BE2C (cell line): ENCODE measurements around the gene EPS8.

Experiments used
- DNase-seq: peaks from one replicate; pipeline ENCODE4 v3.0.0-alpha.2; 2020
- H3K27me3 ChIP-seq: fragments of 250-450 bp; sonication (Bioruptor Pico); 2 replicates; pipeline ENCODE4 v1.5.1; 2020; ENCODE audit warnings: mild to moderate bottlenecking
- H3K36me3 ChIP-seq: fragments of 250-450 bp; sonication (Bioruptor Pico); 2 replicates; pipeline ENCODE4 v1.5.1; 2020; ENCODE audit warnings: mild to moderate bottlenecking
- H3K4me1 ChIP-seq: fragments of 250-450 bp; sonication (Bioruptor Pico); 2 replicates; pipeline ENCODE4 v1.5.1; 2020
- H3K4me3 ChIP-seq: 2 replicates; pipeline ENCODE4 v1.5.1; 2011; ENCODE audit warnings: low read depth, low read length
- H3K9me3 ChIP-seq: fragments of 250-450 bp; sonication (Bioruptor Pico); 2 replicates; pipeline ENCODE4 v1.5.1; 2020
- TF ChIP-seq, protein P1 (sequence below): IDR thresholded peaks from 2 replicates; pipeline ENCODE4 v1.5.1; 2012; ENCODE audit warnings: mild to moderate bottlenecking, low read depth, low read length

EPS8 gene

DNA sequence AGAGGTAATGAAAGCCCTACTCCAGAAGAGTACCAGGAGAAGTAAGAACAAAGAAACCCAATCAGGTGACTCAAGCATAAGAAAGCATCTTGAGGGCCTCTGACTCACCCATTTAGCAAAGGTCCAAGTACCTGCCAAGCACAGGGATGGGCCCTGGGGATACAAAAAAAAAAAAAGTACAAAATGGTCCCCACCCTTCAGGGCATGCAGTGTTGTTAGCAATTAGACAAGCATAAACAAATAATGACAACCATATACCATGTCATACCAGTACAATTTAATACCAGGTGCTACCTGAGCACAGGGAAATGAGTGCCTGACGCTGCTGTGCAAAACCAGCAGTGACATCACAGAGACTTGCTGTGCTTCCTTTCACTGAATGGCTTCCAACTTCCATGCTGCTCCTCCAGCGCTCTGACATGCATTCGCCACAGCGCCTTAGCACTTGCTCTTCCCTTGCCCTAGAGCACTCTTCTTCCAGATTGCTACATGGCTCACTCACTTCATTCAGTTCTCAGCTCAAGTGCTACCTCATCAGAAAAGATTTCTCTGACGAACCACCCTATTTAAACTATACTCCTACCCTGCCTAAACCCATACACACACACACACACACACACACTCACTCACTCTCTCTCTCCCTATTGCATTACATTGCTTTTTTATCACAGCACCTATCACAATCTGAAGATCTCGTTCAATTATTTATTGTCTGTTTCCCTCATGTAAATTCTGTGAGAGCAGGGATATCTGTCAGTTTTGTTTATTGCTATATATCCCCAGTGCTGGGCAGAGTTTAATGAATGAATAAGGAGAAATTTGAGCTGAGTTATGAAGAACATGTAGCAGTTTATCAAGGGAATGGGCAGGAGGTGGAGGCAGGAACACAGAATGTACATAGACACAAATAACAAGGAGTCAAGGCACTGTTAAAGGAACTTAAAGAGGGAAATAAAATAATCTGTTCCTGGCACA is 12.9 kb upstream of the EPS8 start:
- Histone ChIP-seq H3K27me3 (peaks cover 24% of the 10 kb centered on the region), H3K4me3 (no peak overlapping the region), H3K9me3 (no peaks in the 10 kb centered on the region), H3K4me1 (no peaks in the 10 kb centered on the region), H3K36me3 (no peaks in the 10 kb centered on the region)
- TF ChIP-seq, protein P1, sequence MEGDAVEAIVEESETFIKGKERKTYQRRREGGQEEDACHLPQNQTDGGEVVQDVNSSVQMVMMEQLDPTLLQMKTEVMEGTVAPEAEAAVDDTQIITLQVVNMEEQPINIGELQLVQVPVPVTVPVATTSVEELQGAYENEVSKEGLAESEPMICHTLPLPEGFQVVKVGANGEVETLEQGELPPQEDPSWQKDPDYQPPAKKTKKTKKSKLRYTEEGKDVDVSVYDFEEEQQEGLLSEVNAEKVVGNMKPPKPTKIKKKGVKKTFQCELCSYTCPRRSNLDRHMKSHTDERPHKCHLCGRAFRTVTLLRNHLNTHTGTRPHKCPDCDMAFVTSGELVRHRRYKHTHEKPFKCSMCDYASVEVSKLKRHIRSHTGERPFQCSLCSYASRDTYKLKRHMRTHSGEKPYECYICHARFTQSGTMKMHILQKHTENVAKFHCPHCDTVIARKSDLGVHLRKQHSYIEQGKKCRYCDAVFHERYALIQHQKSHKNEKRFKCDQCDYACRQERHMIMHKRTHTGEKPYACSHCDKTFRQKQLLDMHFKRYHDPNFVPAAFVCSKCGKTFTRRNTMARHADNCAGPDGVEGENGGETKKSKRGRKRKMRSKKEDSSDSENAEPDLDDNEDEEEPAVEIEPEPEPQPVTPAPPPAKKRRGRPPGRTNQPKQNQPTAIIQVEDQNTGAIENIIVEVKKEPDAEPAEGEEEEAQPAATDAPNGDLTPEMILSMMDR, result no peak
- no peak for DNase-seq

DNA sequence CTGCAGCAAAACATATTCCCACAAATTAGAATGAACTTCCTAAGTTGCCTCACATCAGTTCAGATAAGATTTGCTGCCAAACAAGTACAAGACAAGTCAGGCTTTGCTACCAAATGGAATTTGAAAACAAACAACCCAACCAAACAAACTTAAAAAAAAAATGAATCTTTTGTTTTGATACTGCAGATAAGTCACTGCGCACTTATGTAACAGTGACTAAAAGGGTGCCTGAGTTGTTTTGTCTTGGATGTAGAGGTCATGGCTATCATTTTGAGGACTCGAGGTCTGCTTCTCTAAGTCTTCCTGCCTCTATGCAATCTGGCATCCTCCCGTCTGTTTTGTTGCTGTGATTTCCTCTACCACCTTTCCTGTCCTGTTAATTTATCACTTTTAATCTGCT is 11.1 kb upstream of the EPS8 start:
- Histone ChIP-seq H3K27me3 (peaks cover 21% of the 10 kb centered on the region), H3K9me3 (no peaks in the 10 kb centered on the region), H3K36me3 (no peaks in the 10 kb centered on the region), H3K4me3 (no peak overlapping the region), H3K4me1 (no peaks in the 10 kb centered on the region)
- DNase-seq, result no peak
- TF ChIP-seq, protein P1, result no peak

DNA sequence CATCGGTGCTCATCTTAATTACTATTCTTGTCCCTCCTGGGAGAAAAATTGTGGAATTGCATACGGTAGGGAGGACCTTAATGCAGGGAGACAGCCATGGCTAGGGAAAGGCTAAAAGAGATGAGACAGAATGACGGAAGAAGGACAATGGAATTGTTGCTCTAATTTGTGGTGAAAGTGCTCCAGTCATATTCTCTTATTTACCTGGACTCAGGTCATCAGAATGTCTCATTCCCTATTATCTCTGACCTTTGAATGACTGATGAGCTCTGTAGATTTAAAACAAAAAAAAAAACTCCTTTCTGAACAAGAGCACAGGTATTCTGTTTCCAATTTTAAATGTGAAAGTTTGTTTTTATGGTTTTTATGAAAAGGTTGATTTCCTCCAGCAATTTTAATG is 8.6 kb upstream of the EPS8 start:
- H3K9me3 ChIP-seq, result no peaks in the 10 kb centered on the region
- no peaks in the 10 kb centered on the region for H3K4me1 ChIP-seq
- no peak overlapping the region for H3K4me3 ChIP-seq
- peaks cover 27% of the 10 kb centered on the region for H3K27me3 ChIP-seq
- no peaks in the 10 kb centered on the region for H3K36me3 ChIP-seq
- TF ChIP-seq, protein P1, result no peak
- DNase-seq, result no peak

DNA sequence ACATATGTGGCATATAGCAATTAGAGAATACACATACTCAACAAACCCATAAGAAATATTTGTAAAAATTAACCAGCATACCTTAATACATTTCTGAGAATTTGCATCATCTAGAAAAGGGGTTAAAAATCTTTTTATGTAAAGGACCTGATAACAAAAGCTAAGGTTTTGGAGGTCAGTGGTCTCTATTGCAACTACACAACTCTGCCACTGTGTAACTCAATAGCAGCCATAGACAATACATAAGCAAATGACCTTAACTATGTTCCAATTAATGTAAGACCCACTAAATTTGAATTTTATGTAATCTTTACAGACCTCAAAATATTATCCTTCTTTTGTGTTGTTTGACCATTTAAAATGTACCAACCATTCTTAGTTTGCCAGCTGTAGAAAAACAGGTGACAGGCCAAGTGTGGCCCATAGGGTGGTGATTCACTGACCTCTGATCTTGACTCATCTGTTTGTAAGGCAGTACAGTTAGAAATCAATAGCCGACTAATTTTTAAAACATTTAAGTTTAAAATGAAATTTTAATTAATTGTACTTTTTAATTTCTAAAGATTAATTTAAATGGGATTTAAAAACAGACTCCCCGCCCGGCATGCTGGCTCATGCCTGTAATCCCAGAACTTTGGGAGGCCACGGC is 7.4 kb upstream of the EPS8 start:
- H3K4me1 ChIP-seq, result no peaks in the 10 kb centered on the region
- H3K27me3 ChIP-seq, result peaks cover 27% of the 10 kb centered on the region
- TF ChIP-seq, protein P1, result no peak
- no peak for DNase-seq
- H3K9me3 ChIP-seq, result no peaks in the 10 kb centered on the region
- no peak overlapping the region for H3K4me3 ChIP-seq
- H3K36me3 ChIP-seq, result no peaks in the 10 kb centered on the region

DNA sequence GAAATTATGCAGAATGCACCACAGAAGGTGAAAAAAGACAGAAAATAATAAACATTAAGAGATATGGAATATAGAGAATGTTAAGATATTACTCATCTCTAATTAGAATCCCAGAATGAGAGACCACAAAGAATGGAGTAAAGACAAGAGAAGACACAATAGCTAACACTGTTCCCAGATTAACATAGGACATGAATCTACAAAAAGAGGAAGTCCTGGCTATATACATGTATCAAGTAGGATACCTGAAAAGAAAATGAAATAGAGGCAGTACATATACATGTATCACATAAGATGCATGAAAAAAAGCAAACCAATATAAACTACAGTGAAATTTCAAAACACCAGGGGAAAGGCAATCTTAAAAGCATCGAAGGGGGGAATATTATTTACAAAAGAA is 5.6 kb upstream of the EPS8 start:
- Histone ChIP-seq H3K9me3 (no peaks in the 10 kb centered on the region), H3K36me3 (no peaks in the 10 kb centered on the region), H3K27me3 (peaks cover 39% of the 10 kb centered on the region), H3K4me1 (no peaks in the 10 kb centered on the region), H3K4me3 (no peak overlapping the region)
- TF ChIP-seq, protein P1, result no peak
- no peak for DNase-seq

DNA sequence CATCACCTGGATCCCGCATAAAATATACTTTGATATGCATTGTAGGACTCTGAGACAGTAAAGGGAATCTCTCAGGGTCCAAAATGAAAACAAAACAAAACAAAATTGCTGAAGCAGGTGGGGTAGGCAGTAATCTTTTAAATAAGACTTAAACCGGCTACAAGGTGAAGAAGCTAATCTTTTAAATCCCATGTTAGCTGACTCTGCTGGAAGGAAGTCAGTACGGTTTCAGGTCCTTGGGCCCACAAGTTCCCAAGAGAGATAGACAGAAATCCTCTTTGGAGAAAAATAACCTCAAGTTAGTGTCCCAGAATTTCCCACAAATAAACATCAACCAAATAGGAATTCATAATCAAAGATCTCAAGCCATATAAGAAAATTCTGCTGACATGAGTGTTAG is 5.0 kb upstream of the EPS8 start:
- DNase-seq, result no peak
- TF ChIP-seq, protein P1, result no peak
- Histone ChIP-seq H3K9me3 (no peaks in the 10 kb centered on the region), H3K4me3 (no peak overlapping the region), H3K4me1 (no peaks in the 10 kb centered on the region), H3K27me3 (peaks cover 36% of the 10 kb centered on the region), H3K36me3 (no peaks in the 10 kb centered on the region)
